ENCODE results near the gene C6. TPM values are rescaled to one million over a fixed set of nuclear protein-coding genes. Genes with fewer than 3 reads are reported as not detected.
"Not testable (repeated sequence)": the region's sequence is repeated elsewhere in the genome, so short reads cannot be mapped to it uniquely, and the experiment has no call there.

C6 gene
- not detected in 2 replicates for total RNA-seq

DNA sequence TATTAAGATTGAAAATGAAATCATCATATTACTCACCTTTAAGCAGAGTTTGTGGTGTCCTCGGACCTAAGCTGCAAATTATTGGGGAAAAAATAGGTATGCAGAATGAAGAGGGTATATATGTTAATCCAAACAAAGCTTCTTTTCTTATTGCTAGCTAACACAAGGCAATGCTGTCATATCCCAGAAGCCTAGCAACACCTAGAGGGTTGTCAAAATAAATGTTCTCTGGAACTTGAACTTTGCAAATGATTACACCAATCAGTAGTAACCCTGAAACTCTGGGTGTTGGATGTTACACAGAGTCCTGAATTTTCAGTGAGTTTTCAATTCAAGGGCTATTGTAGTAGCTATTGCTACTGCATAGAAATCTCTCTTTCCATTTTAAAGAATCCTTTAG is at the start of gene C6:
Gene C6, minus strand, starts transcription at position 193 of the 400 bp plus-strand sequence. CDS start 10,302 bp downstream, outside the sequence.
- intact Hi-C loops (cut with micrococcal nuclease), result no loop called here
- Mint-ChIP-seq H3K27me3 (ENCODE audit: low read depth) (no peaks in the 10 kb centered on the region), H3K27ac (no peak within 1 kb of the TSS), H3K36me3 (ENCODE audit: low read depth) (no peaks in the 10 kb centered on the region), H3K9me3 (no peaks in the 10 kb centered on the region), H3K4me3 (ENCODE audit: low read depth) (no peak within 1 kb of the TSS), H3K4me1 (ENCODE audit: low read depth) (no peaks in the 10 kb centered on the region)
- DNase-seq (ENCODE audit: low spot score), result no peak

DNA sequence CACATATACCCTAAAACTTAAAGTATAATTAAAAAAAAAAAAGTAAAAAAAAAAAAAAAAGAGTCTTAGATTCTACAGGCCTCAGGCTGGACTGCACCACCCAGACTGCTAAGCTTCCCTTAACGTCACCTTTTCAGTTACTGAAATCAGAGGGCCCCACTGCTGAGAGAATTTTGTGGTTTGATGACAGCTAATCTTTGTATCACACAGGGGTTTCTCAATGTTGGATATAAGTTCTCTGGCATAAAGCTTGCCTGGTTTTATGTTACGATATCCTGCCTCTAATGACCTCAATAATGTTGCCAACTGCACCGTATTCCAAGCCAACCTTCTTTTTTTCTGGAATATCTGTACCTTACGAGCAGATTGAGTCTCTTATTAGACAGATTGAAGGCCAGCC is 43.1 kb upstream of the C6 start:
- Mint-ChIP-seq H3K9me3 (no peaks in the 10 kb centered on the region), H3K36me3 (ENCODE audit: low read depth) (no peaks in the 10 kb centered on the region), H3K4me3 (ENCODE audit: low read depth) (no peak overlapping the region), H3K4me1 (ENCODE audit: low read depth) (no peaks in the 10 kb centered on the region), H3K27me3 (ENCODE audit: low read depth) (no peaks in the 10 kb centered on the region), H3K27ac (no peak overlapping the region)
- DNase-seq (ENCODE audit: low spot score), result no peak
- intact Hi-C loops (cut with micrococcal nuclease), result no loop called here

DNA sequence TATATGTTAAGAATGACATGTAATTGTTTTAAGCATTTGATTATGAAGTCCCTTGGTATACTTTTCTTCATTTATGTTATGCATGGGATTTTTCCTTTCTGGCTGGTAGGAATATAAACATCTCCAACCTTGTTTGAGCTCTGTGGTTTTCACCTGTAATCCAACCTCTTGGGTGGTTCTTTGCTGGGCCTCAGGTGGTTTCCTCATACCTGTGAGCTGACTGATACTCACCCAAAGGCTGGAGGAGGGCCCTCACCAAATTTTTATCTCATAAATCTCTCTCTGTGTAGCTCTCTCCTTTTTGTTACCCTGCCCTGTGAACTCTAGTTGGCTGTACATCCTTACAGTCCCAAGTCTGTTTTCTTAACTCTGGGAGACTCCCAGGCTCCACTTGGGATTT is 39.8 kb upstream of the C6 start:
- Mint-ChIP-seq H3K9me3 (no peaks in the 10 kb centered on the region), H3K27ac (no peak overlapping the region), H3K36me3 (ENCODE audit: low read depth) (no peaks in the 10 kb centered on the region)

DNA sequence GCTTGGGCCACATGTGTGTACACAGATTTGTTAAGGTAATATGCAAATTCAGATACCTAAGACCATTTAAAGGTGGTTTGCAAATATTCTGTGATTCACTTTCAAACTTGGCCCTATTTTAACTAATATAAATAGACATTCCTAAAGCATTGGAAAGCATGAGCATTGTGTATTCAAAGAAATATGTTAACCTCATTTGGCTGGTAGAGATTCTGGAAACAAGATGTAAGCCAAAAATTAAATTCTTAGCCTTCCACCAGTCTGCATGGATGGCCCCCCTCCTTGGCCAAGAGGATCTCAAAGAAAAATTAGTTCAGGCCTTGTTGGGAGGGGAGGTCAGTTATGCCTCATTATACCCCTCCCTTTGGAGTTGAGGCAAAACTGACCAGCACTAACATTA is 38.7 kb upstream of the C6 start:
- Mint-ChIP-seq H3K36me3 (ENCODE audit: low read depth) (no peaks in the 10 kb centered on the region), H3K4me1 (ENCODE audit: low read depth) (no peaks in the 10 kb centered on the region), H3K27me3 (ENCODE audit: low read depth) (no peaks in the 10 kb centered on the region), H3K9me3 (no peaks in the 10 kb centered on the region), H3K27ac (no peak overlapping the region), H3K4me3 (ENCODE audit: low read depth) (no peak overlapping the region)
- intact Hi-C loops (cut with micrococcal nuclease), result no loop called here
- DNase-seq (ENCODE audit: low spot score), result no peak

More for the DNA sequence above, 39.8 kb upstream of the C6 start:
- no peak overlapping the region for H3K4me3 Mint-ChIP-seq (ENCODE audit: low read depth)
- no peaks in the 10 kb centered on the region for H3K4me1 Mint-ChIP-seq (ENCODE audit: low read depth)
- H3K27me3 Mint-ChIP-seq (ENCODE audit: low read depth), result no peaks in the 10 kb centered on the region
- no peak for DNase-seq (ENCODE audit: low spot score)
- intact Hi-C loops (cut with micrococcal nuclease), result no loop called here

DNA sequence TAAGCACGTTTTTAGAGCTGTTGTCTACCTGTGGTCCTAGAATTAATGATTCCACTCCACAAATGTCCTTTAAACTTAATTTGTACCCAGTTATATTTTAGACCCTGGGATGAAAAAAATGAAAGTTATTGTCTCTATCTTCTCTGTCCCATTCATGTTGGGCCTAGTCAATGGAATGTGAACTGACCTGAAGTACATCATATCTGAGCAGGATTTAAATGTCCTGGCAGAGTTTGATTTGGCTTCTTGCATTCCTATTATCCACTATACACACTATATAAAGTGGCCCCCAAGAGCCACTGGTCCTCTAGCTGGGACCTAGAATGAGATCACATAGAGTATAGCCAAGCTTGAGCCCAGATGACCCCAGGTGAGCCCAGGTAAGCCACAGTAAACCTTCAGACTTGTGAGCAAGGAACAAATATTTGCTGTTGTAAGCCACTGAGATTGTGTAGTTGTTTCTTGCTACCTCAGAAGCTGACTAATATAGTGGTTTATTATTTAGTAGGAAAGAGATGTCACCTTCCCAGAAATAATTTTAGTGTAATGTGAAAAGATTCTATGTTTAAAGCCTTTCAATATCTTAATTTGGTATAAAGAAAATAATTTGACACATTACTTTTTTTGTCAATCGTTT is 37.1 kb upstream of the C6 start:
- Mint-ChIP-seq H3K36me3 (ENCODE audit: low read depth) (no peaks in the 10 kb centered on the region), H3K27ac (no peak overlapping the region), H3K9me3 (no peaks in the 10 kb centered on the region), H3K4me3 (ENCODE audit: low read depth) (no peak overlapping the region), H3K4me1 (ENCODE audit: low read depth) (no peaks in the 10 kb centered on the region), H3K27me3 (ENCODE audit: low read depth) (no peaks in the 10 kb centered on the region)
- intact Hi-C loops (cut with micrococcal nuclease), result no loop called here
- DNase-seq (ENCODE audit: low spot score), result no peak

DNA sequence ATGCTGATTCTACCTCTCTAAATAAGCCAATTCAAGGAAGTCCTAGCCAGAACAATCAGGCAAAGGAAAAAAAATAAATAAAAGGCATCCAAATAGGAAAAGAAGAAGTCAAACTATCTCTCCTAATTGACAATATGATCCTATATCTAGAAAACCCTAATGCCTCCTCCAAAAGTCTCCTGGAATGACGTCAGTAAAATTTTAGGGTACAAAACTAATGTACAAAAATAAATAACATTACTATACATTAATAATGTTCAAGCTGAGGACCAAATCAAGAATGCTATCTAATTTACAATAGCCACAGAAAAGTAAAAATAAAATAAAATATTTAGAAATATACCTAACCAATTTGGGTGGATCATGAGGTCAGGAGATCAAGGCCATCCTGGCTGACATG is 33.8 kb upstream of the C6 start:
- no peak for DNase-seq (ENCODE audit: low spot score)
- intact Hi-C loops (cut with micrococcal nuclease), result no loop called here
- H3K27ac Mint-ChIP-seq, result no peak overlapping the region
- H3K27me3 Mint-ChIP-seq (ENCODE audit: low read depth), result no peaks in the 10 kb centered on the region
- no peaks in the 10 kb centered on the region for H3K4me1 Mint-ChIP-seq (ENCODE audit: low read depth)
- H3K36me3 Mint-ChIP-seq (ENCODE audit: low read depth), result no peaks in the 10 kb centered on the region
- no peak overlapping the region for H3K4me3 Mint-ChIP-seq (ENCODE audit: low read depth)
- H3K9me3 Mint-ChIP-seq, result no peaks in the 10 kb centered on the region

DNA sequence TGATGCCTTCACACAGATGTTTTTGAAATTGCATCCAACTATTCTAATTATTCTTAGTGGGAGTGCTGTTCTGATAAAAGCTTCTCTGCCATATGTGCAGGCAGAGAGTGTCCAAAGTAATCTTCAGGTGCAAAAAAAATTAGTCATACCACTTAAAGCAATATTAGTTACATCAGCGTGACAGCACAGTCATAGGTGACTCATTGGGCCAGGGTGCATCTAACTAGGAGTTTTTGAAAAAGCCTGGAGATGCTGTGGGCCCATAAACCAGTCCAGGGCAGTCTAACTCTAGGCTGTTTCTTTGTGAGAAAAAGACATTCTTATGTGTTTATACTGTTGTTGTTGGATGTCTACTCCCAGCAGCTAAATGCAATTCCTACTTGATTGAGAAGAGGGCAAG is 33.0 kb upstream of the C6 start:
- intact Hi-C loops (cut with micrococcal nuclease), result no loop called here
- Mint-ChIP-seq H3K27me3 (ENCODE audit: low read depth) (no peaks in the 10 kb centered on the region), H3K36me3 (ENCODE audit: low read depth) (no peaks in the 10 kb centered on the region), H3K9me3 (no peaks in the 10 kb centered on the region), H3K4me1 (ENCODE audit: low read depth) (no peaks in the 10 kb centered on the region), H3K27ac (no peak overlapping the region), H3K4me3 (ENCODE audit: low read depth) (no peak overlapping the region)
- DNase-seq (ENCODE audit: low spot score), result no peak

DNA sequence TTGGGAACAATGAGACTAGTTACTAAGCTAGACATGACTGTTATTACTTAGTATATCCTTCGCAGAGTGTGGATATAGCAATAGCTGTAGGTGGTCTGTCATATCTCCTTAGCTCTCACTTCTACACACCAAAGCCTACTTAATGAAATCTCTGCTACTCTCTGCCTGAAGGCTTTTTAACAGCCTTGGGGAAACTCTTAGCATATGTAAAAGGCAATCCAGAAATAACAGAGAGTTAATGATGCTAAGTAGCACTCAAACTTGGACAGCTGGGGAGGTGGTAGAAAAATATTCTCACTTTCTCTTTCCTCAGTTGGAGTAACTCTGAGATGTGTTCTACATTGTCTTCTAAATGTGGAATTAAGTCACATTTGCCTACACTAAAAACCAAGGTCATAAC is 30.2 kb upstream of the C6 start:
- intact Hi-C loops (cut with micrococcal nuclease), result no loop called here
- Mint-ChIP-seq H3K27me3 (ENCODE audit: low read depth) (no peaks in the 10 kb centered on the region), H3K4me1 (ENCODE audit: low read depth) (no peaks in the 10 kb centered on the region), H3K36me3 (ENCODE audit: low read depth) (no peaks in the 10 kb centered on the region), H3K4me3 (ENCODE audit: low read depth) (no peak overlapping the region), H3K9me3 (peaks cover under 1% of the 10 kb centered on the region), H3K27ac (no peak overlapping the region)
- no peak for DNase-seq (ENCODE audit: low spot score)

DNA sequence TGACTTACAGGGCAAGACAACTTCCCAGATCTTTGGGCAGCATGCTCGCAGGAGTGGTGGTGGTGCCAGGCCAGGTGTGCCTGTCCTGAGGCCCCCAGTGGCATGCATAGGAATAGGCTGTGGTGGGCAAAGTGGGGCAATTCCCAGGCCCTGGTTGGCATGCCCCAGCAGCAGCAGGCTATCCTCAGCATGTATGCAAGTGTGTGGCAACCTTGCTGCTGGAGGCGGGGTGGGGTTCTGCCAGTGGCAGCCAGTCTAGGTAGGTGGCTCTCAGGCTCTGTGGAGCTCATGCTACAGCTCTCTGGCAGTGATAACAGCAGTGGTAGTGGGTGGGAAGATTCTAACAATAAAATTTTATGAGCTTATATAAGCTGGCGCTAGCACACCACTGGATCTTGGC is 27.7 kb upstream of the C6 start:
- intact Hi-C loops (cut with micrococcal nuclease), result no loop called here
- no peaks in the 10 kb centered on the region for H3K36me3 Mint-ChIP-seq (ENCODE audit: low read depth)
- H3K4me1 Mint-ChIP-seq (ENCODE audit: low read depth), result no peaks in the 10 kb centered on the region
- H3K27me3 Mint-ChIP-seq (ENCODE audit: low read depth), result no peaks in the 10 kb centered on the region
- no peak overlapping the region for H3K27ac Mint-ChIP-seq
- no peak for DNase-seq (ENCODE audit: low spot score)
- peaks cover 4% of the 10 kb centered on the region for H3K9me3 Mint-ChIP-seq
- no peak overlapping the region for H3K4me3 Mint-ChIP-seq (ENCODE audit: low read depth)

DNA sequence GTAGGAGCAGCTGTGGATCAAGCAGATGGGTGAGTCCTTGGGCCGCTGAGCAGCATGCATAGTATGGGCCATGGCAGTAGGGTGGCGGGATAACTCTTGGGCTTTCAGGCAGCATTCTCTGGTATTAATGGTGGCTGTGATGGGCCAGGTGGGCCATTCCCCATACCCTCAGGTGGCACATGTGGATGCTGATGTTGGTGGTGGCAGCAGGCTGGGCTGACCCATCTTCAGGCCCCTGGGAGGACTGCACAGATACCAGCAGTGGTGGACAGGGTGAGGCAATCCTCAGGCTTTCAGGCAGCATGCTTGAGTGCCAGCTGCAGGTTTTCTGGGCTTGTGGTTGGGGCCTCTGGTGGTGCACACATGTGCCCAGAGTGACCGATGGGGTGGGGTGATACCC is 27.1 kb upstream of the C6 start:
- peaks cover 4% of the 10 kb centered on the region for H3K9me3 Mint-ChIP-seq
- DNase-seq (ENCODE audit: low spot score), result no peak
- no peak overlapping the region for H3K27ac Mint-ChIP-seq
- H3K4me3 Mint-ChIP-seq (ENCODE audit: low read depth), result no peak overlapping the region
- H3K36me3 Mint-ChIP-seq (ENCODE audit: low read depth), result no peaks in the 10 kb centered on the region
- H3K4me1 Mint-ChIP-seq (ENCODE audit: low read depth), result no peaks in the 10 kb centered on the region
- no peaks in the 10 kb centered on the region for H3K27me3 Mint-ChIP-seq (ENCODE audit: low read depth)
- intact Hi-C loops (cut with micrococcal nuclease), result no loop called here

DNA sequence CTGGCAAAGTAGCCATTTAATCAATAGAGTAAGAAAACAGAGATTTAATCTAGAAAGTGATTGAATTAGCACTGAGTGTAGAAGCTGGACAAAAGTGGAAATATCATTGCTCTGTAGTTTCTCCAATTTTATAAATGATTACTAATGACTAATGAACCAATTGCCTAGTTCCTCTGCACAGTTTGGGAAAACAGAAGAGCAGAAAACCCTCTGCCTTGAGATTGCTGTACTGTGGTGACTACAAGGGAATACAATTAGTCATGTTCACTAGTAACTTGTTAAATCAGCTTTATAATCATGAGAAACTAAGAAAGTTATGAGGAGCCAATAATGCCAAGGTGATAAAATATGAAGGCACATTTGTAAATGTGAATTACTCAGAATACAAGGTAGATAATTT is 21.1 kb upstream of the C6 start:
- no peak overlapping the region for H3K4me3 Mint-ChIP-seq (ENCODE audit: low read depth)
- H3K4me1 Mint-ChIP-seq (ENCODE audit: low read depth), result no peaks in the 10 kb centered on the region
- DNase-seq (ENCODE audit: low spot score), result no peak
- intact Hi-C loops (cut with micrococcal nuclease), result no loop called here
- H3K9me3 Mint-ChIP-seq, result peaks cover 21% of the 10 kb centered on the region
- H3K36me3 Mint-ChIP-seq (ENCODE audit: low read depth), result no peaks in the 10 kb centered on the region
- H3K27ac Mint-ChIP-seq, result no peak overlapping the region
- no peaks in the 10 kb centered on the region for H3K27me3 Mint-ChIP-seq (ENCODE audit: low read depth)

DNA sequence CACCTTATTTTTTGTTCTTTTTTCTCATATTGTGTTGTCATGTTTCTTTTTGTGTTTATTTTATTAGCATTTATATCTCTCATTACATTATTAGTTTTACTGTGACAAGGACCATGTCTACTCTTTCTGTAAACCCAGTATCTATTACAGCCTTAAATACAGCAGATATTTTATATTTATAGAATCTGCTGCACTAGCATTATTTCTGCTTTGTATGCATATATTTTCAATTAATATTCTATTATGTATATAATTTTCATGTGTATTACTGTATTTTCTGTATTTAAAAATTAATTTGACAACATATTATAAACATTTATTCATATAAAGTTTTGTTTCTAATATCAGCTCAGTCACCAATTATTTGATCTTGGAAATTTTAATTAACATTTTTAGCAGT is 19.5 kb upstream of the C6 start:
- DNase-seq (ENCODE audit: low spot score), result no peak
- Mint-ChIP-seq H3K36me3 (ENCODE audit: low read depth) (no peaks in the 10 kb centered on the region), H3K4me3 (ENCODE audit: low read depth) (no peak overlapping the region), H3K27me3 (ENCODE audit: low read depth) (no peaks in the 10 kb centered on the region), H3K4me1 (ENCODE audit: low read depth) (no peaks in the 10 kb centered on the region), H3K9me3 (peaks cover 30% of the 10 kb centered on the region), H3K27ac (no peak overlapping the region)
- intact Hi-C loops (cut with micrococcal nuclease), result no loop called here

DNA sequence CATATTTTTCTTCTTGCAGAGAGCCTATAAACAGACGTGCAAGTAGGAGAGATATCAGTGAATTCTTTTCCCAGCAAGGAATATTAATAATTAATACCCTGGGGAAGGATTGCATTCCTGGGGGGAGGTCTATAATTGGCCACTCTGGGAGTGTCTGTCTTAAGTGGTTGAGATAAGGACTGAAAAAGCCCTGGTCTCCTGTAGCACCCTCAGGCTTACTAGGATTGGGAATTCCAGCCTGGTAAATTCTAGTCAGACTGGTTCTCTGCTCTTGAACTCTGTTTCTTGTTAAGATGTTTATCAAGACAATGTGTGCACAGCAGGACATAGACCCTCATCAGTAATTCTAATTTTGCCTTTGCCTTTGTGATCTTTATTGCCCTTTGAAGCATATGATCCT is 16.9 kb upstream of the C6 start:
- DNase-seq (ENCODE audit: low spot score); H3K27me3 Mint-ChIP-seq (ENCODE audit: low read depth); H3K4me1 Mint-ChIP-seq (ENCODE audit: low read depth); intact Hi-C loops (cut with micrococcal nuclease); H3K36me3 Mint-ChIP-seq (ENCODE audit: low read depth); H3K27ac Mint-ChIP-seq; H3K4me3 Mint-ChIP-seq (ENCODE audit: low read depth): not testable (repeated sequence)
- H3K9me3 Mint-ChIP-seq, result peaks cover 34% of the 10 kb centered on the region

DNA sequence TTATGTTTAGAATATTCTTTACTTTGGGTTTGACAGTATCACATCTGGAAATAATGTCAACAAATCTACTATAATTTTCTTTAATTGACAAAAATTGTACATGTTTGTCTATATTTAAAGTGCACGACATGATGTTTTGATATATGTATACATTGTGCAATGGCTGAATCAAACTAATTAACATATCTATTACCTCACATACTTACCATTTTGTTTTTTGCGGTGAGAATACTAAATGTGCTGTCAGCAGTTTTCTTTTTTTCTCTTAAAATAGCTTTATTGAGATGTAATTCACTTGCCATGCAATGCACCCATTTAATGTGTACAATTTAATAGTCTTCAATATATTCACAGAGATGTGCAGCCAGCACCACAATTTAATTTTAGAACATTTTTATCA is 10.6 kb upstream of the C6 start:
- H3K4me1 Mint-ChIP-seq (ENCODE audit: low read depth), result no peaks in the 10 kb centered on the region
- DNase-seq (ENCODE audit: low spot score), result no peak
- no peaks in the 10 kb centered on the region for H3K27me3 Mint-ChIP-seq (ENCODE audit: low read depth)
- H3K27ac Mint-ChIP-seq, result no peak overlapping the region
- H3K36me3 Mint-ChIP-seq (ENCODE audit: low read depth), result no peaks in the 10 kb centered on the region
- peaks cover 12% of the 10 kb centered on the region for H3K9me3 Mint-ChIP-seq
- H3K4me3 Mint-ChIP-seq (ENCODE audit: low read depth), result no peak overlapping the region
- intact Hi-C loops (cut with micrococcal nuclease), result no loop called here
